SIG-M5 treated with dmso at 0.1 percent for 504 hours (cell line): ENCODE results near the gene FAM228B.
A peak's percentile ranks its signal among the peaks of the same experiment; 100 is the strongest.
"Not testable (repeated sequence)": the region's sequence is repeated elsewhere in the genome, so short reads cannot be mapped to it uniquely, and the experiment has no call there.

Source experiments
- DNase-seq: peaks from one replicate; lab custom pipeline; 2025; ENCODE audit not compliant: unreplicated experiment; lab: John Stamatoyannopoulos, UW

FAM228B gene

DNA sequence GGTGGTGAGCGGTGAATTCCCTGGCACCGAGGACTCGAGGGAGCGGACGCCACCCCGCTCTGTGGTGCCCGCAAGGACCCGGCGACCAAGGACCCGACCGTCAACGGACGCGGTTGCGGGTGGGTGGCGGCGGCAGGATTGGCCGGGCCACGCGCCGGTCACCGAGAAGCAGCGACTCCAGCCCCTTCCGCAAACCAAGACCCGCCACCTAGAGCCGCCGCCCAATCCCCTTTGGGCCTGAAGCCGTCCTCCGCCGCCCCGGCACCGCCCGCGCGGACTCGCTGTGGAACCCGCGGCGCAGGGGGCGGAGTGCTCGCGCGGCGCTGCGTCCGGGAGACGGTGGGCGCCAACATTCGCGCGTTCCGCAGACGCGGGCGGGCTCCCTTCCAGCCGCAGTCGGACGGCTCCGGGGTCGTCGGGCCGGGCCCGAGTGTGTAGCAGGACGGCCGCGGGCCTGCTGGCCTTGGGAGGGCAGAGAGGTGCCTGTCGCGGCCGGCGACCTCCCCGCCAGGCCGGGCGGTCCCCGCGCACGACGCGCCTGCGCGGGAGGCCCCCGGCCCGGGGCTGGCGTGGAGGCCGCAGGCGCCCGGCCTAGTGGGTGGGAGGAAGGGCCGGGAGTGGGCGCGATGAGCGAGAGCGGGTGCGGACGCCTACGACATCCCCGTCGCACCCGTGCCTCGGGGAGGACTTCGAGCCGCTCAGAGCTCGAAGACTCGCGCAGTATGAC lies at the start of gene FAM228B, which contains the start of gene PFN4:
FAM228B (plus strand) TSS at position 275 of the 727 bp plus-strand sequence. CDS start 893 bp downstream, outside the sequence.
PFN4 (minus strand) TSS at position 140 of the 727 bp plus-strand sequence. CDS start 799 bp downstream, outside the sequence.
- peak; percentile 85 for DNase-seq

DNA sequence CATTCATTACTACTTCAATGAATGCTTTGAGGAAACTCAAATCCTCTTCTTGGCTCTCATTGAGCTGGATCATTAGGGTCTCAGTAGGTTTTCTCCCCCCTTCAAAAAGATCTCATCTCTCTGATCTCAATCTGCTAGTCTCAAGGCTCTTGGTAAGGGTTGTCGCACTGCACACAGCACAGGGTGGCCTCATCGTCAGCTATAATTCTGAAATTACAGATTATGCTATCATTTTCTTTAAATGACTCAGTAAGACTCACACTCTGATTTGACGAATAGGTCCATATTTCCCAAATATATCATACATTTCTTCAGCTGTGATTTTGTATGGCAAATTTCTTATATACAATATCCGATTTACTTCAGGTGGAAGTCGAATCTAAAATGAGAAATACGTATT lies 49.5 kb upstream of the FAM228B start:
- no peak for DNase-seq

DNA sequence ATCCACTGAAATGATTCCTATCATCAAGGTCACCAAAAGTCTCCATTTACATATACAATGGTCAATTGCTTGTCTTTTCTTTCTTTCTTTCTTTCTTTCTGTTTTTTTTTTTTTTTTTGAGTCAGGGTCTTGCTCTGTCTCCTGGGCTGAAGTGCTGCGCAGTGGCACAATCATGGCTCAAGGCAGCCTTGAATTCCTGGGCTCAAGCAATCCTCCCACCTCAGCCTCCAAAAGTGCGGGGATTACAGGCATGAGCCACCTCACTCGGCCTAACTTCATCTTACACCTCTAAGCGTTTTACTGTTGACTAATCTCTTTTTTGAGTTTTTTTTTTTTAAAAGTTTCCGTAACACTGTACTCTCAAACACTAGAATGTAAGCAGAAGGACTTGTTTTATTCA lies 48.0 kb upstream of the FAM228B start:
- DNase-seq: no peak

DNA sequence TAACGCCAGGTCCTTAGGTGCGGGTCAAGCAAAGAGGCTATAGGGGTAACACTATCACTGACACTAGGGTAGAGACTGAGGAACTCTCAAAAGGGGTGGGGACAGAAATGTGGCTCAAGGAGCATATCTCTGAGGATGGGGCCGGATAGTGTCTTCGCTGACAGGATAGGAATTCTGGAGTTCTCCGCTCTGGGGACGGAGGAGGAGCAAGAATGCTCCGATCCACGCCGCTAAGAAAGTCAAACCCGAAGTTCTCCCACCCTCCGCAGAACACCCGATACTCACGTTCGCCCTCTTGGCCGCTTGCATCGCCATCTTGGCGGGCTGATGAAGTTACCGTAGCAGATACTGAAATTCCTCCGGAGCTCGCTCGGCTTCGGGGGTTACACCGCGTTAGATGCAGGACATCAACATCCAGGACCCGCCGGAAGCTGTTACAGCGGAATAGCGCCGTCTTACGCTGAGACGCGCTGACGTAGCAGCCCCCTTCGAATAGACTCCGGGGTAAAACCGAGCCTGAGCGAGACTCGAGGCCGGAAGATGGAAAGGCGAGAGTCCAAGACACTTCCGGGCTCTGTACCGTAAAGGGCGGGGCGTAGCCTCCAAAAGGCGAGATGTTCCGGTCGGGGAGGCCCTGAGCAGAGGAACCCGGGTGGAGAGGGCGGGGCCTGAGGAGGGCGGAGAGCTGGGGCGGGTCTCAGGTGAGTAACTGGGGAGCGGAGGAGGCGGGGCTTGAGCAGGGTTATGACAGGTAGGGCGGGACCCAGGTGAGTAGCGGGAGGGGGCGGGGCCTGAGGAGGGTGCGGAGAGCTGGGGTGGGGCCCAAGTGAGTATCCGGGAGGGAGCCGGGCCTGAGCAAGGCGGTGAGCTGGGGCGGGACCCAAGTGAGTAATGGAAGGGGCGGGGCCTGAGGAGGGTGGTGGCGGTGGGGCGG lies 47.1 kb upstream of the FAM228B start, which contains the start of gene SF3B6:
SF3B6 (minus strand) TSS at position 412 of the 934 bp plus-strand sequence; CDS start at position 315, 97 bp downstream.
- peak; percentile 99 for DNase-seq

DNA sequence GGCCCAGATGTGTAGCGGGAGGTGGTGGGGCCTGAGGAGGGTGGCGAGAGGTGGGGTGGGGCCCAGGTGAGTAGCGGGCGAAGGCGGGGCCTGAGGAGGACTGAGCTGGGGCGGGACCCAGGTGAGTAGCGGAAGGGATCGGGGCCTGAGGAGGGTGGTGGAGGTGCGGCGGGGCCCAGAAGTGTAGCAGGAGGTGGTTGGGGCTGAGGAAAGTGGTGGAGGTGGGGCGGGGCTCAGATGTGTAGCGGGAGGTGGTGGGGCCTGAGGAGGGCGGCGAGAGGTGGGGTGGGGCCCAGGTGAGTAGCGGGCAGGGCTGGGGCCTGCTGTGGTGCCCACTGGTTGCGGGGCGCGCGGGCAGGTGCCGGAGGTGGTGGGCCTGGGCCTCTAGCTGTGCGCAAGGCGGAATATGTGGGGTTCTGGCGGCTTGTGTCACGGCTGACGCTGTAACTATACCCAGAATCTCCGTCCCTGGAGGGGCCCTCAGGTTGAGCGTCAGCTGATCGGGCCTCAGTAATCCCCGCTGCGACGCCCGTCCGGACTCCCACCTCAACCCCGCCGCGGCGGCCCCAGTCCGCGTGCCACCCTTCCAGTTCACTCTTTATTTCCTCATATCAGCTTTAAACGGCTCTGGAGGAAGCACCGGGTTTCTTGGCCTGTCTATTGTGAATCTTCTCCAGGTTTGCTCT lies 46.3 kb upstream of the FAM228B start:
- peak; percentile 77 for DNase-seq

DNA sequence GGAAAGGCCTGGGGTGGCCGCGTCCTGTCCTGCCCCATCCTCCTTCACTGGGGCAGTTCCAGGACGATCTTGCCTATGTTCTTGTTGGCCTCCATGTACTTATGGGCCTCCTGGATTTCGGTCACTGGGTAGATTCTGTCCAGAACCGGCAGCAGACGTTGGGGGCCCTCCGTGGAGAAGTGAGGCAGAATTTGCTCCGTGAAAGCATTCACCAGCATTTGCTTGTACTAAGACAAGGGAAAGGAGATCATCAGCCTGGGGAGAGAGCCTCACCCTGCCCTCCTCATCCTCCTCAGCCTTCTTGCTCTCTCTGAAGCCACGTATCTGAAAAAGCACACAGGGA lies 45.8 kb upstream of the FAM228B start:
- no peak for DNase-seq

DNA sequence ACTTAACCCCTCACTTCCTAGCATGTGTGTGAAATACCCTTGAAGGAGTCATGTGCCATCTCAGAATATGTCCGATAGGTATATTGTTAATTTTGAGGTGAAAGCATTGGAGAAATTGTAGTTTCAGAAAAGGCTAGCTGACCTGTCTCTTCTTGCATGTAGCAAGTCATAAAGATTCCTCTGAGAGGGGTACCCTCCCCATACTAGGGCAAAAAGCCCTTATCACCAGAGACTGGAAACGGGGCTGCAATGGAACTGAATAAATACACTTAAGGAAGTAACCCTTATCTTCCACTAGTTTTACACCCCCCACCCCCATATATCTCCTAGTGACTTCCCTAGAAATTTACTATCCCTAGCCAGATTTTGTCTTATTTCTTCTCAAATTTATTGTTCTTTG lies 45.4 kb upstream of the FAM228B start:
- DNase-seq: no peak

DNA sequence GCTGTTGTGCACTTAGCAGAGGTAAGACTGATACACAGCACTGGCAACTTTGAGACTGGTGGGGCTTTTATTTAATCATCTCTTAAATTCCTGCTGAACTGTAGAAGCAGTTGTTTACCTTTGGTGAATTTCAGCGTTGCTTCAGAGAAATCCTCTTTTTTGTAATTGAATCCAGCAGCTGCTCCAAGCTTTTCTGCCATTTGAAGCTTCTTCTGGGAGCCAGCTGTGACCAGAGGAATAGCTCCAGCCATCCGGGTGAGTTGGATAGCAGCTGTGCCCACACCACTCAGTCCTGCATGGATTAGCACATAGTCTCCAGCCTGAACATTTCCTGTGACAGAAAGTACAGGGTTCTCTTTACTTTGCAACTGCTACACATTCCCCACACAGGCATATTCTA lies 42.6 kb upstream of the FAM228B start:
- no peak for DNase-seq

DNA sequence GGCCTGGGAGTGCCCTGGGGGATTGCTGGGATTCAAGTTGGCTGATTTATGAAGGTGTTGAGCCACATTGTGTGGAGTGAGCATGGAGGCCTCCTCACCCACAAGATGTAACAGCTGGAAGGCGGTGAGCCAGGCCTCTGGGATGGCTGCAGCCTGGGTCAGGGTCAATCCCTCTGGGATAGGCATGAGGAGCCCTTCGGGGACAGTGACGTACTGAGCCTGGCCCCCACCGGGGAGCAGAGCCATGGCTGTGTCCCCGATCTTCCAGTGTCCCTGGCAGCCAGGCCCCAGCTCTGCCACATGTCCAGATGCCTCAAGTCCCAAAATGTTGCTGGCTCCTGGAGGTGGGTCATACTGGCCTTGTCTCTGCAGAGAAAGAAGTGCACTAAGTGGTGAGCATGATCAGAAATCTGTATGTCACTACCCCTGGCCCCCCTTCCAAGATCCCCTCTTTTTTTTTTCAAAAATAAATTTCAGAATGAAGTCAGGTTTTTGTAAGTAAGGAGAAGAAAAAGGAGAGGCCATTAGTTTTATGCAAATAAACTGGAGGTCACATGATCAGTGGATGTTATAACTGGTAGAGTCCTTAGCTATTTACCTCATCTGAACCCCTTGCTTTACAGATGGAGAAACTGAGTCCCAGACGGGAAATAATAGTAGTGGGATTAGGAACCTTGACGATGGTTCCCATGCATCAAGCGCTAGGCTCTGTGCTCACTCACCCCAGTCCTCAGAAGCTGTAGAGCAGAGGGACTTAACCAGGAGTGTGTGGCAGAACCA lies 40.3 kb upstream of the FAM228B start:
- DNase-seq: no peak

DNA sequence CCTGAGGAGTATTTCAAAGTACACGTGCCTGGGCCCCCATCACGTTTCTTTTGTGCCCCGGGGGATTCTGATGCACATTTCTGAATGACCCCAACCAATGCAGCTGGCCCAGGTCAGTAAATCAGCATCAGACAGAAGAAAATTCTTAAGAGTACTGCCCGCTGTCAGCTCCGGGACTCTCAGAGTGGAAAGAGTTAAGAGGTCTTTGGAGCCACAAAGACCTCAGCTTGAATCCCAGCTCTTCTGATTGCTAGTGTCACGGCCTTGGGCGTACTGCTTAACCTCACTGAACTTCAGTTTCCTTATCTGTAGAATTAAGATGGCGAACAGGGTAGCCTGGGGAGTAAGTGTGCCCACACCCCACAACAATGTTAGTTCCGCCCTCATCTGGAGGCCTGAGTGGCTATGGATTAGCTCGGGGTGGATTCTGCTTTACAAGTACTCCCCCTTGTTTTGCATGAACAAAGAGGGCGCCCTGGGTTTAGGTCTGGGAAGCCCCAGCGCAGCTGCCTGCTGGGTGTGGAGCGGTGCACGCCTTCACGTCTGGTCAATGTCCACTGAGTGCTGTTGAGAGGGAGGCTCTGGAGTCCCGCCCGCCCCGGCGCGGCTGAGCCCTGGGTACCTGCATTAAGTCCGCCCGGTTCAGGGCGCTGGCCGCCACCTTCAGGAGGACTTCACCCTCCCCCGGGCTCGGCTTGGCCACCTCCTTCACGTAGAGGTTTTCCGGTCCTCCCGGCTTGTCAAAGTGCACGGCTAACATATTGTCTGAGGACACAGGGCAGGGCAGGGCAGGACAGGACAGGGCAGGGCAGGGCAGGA lies 39.5 kb upstream of the FAM228B start:
- DNase-seq: peak; percentile 85

DNA sequence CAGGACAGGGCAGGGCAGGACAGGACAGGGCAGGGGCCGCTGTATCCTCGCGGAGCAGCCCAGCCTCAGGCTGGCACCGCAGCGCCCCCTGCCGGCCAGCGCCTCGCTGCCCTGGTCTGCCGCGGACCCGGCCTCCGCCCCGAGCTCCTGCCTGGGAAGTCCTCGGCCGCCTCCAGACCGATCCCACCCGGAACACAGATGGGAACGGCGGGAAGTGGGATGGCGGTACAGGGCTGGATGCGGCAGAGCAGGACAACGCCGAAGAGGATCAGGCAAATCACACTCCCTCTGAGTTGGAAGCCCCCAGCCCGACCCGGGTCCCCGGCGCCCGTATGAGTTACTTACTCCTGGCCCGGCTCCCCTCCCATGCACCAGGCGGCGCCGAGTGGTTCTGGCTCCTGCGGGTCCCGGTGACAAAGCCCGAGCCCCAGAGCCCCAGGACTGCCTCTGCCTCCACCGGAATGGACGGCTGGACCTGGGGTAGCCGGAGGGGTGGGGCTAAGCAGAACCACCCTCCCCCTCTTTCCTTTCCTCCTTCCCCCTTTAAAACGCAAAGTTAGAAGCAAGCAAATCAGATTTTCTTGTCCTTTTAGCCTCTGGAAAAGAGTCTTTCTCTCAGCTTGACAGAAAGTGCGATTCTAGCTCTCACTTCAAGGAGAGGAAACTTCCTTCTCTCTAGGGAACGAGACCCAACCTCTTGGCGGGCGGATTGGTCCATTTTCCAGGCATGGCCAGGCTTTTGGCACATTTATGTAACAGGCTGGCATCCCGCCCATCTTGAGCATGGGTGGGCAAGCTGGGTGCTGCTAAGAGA lies 38.7 kb upstream of the FAM228B start, which contains the start of gene TP53I3:
TP53I3 (minus strand) TSS at position 449 of the 814 bp plus-strand sequence. CDS start 508 bp downstream, outside the sequence.
- DNase-seq: peak; percentile 60

DNA sequence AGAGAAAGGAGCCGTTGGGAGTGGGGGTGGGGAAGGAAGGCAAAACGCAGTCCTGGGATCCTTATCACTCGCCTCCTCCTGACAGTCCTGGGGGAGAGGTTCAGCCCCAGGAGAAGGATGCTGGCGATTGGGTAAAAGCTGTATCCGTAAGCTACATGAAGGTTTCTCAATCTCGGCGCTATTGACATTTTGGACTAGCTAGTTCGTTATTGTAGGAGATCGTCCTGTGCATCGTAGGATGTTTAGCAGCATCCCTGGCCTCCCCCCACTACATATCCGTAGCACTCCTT lies 38.1 kb upstream of the FAM228B start:
- no peak for DNase-seq

DNA sequence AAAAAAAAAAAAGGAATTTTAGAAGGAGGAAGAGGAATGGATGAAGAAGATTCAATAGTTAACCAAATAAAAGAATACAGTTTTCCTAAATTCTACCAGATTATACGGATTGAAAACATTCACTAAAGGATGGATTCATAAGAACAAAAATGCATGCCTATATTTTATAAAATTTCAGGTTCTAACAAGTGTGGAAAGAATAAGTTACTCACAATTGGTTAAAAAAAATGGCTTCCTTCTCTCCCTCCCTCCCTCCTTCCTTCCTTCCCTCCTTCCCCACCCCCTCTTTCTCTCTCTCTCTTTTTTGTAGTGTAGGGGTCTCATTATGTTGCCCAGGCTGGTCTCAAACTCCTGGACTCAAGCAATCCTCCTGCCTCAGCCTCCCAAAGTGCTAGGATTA lies 37.0 kb upstream of the FAM228B start:
- no peak for DNase-seq

DNA sequence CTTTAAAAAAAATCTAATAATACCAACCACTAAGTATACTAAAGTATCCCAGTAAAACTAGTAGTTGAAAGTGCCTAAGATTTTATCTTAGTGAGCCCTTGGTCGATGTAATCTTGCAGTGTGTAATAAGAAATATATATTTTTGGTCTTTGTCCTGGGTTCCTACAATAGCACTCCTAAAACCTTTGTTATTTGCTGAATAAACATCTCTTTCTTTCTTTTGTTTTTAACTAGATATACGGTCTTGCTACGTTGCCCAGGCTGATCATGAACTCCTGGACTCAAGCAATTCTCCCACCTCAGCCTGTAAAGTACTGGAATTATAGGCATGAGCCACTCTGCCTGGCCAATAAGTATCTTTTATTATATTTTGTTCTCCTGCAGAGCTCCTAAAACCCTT lies 36.2 kb upstream of the FAM228B start:
- DNase-seq: no peak

DNA sequence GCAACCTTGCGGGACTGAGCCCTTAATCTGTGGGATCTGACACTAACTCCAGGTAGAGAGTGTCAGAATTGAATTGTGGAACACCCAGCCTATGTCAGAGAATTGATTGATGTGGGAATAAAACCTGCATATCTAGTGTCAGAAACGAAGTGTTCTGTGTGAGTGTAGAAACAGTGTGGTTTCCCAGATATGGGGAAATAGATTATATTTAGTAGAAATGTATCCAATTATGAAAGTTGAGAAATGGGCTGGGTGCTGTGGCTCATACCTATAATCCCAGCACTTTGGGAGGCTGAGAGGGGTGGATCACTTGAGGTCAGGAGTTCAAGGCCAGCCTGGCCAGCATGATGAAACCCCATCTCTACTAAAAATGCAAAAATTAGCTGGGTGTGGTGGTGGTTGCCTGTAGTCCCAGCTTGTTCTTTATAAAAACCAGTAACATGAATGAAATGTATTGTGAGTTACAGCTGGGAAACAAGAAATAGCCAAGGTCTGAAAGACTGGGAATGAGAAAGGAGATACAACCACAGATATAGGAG lies 34.4 kb upstream of the FAM228B start:
- DNase-seq: peak; percentile 78

DNA sequence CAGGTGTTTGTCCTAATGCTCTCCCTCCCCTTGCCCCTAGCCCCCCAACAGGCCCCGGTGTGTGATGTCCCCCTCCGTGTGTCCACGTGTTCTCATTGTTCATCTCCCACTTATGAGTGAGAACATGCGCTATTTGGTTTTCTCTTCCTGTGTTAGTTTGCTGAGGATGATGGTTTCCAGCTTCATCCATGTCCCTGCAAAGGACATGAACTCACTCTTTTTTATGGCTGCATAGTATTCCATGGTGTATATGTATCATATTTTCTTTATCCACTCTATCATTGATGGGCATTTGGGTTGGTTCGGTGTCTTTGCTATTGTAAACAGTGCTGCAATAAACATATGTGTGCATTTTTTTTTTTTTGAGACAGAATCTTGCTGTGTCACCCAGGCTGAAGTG lies 30.0 kb upstream of the FAM228B start:
- DNase-seq: not testable (repeated sequence)

DNA sequence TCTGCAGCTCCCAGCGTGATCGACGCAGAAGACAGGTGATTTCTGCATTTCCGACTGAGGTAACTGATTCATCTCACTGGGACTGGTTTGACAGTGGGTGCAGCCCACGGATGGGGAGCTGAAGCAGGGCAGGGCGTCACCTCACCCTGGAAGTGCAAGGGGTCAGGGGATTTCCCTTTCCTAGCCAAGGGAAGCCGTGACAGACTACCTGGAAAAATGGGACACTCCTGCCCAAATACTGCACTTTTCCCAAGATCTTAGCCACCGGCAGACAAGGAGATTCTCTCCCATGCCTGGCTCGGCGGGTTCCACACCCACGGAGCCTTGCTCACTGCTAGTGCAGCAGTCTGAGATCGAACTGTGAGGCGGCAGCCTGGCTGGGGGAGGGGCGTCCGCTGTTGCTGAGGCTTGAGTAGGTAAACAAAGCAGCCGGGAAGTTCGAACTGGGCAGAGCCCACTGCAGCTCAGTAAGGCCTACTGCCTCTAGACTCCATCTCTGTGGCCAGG lies 28.0 kb upstream of the FAM228B start:
- not testable (repeated sequence) for DNase-seq

DNA sequence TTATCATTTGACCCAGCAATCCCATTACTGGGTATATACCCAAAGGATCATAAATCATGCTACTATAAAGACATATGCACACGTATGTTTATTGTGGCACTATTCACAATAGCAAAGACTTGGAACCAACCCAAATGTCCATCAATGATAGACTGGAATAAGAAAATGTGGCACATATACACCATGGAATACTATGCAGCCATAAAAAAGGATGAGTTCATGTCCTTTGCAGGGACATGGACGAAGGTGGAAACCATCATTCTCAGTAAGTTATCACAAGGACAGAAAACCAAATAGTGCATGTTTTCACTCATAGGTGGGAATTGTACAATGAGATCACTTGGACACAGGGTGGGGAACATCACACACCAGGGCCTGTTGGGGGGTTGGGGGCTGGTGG lies 22.5 kb upstream of the FAM228B start:
- DNase-seq: not testable (repeated sequence)
